SK-N-MC (cell line): ENCODE measurements around the gene DPF3.

Experiments used
- DNase-seq: peaks from one replicate; pipeline ENCODE4 v3.0.0-alpha.2; 2011; ENCODE audit warnings: low read depth, low spot score
- H3K27ac ChIP-seq: fragments of 200-600 bp; sonication (generic); 2 replicates; pipeline ENCODE4 v1.5.1; 2016; ENCODE audit warnings: mixed run types
- H3K36me3 ChIP-seq: fragments of 200-600 bp; sonication (generic); 2 replicates; pipeline ENCODE4 v1.6.1; 2017; ENCODE audit warnings: antibody characterized with exemption, low read length, mixed read lengths; ENCODE audit not compliant: insufficient read depth
- H3K4me3 ChIP-seq: fragments of 200-600 bp; sonication (generic); 2 replicates; pipeline ENCODE4 v1.5.1; 2016
- H3K9ac ChIP-seq: fragments of 200-600 bp; sonication (generic); 2 replicates; pipeline ENCODE4 v1.8.0; 2017; ENCODE audit warnings: mixed run types, mixed read lengths; ENCODE audit not compliant: insufficient read length
- H3K9me3 ChIP-seq: fragments of 200-600 bp; sonication (generic); 2 replicates; pipeline ENCODE4 v1.6.1; 2017; ENCODE audit warnings: low read depth, mild to moderate bottlenecking, antibody characterized with exemption, low read length, moderate library complexity, mixed read lengths
- EZH2 ChIP-seq: fragments of 200-600 bp; sonication (generic); IDR thresholded peaks from one replicate; pipeline ENCODE4 v1.6.1; 2017; ENCODE audit warnings: antibody characterized with exemption
- FOXP2 ChIP-seq: optimal IDR thresholded peaks from 2 replicates; pipeline ENCODE3; 2011; ENCODE audit warnings: mild to moderate bottlenecking, moderate library complexity; ENCODE audit not compliant: insufficient read depth; ENCODE audit errors: extremely low read length, control extremely low read depth
- POLR2AphosphoS5 ChIP-seq: IDR thresholded peaks from 2 replicates; pipeline ENCODE4 v1.6.1; 2012; ENCODE audit warnings: mild to moderate bottlenecking, low read depth, low read length, borderline replicate concordance

Gene DPF3

GRCh38 chr14:72616811-72617210 is 277.1 kb downstream of the DPF3 start:
- TF ChIP-seq FOXP2, result no peak
- no peak for TF ChIP-seq EZH2
- TF ChIP-seq POLR2AphosphoS5, result no peak
- H3K4me3 ChIP-seq, result no peak overlapping the region
- DNase-seq, result no peak
- no peaks in the 10 kb centered on the region for H3K36me3 ChIP-seq
- H3K27ac ChIP-seq, result no peak overlapping the region
- no peaks in the 10 kb centered on the region for H3K9me3 ChIP-seq
- no peak overlapping the region for H3K9ac ChIP-seq

- no peaks in the 10 kb centered on the region for H3K36me3 ChIP-seq
- DNase-seq, result no peak
- H3K9me3 ChIP-seq, result no peaks in the 10 kb centered on the region
- H3K4me3 ChIP-seq, result no peak overlapping the region
- H3K27ac ChIP-seq, result no peak overlapping the region
- no peak for TF ChIP-seq POLR2AphosphoS5
- TF ChIP-seq EZH2, result no peak
- no peak for TF ChIP-seq FOXP2
- no peak overlapping the region for H3K9ac ChIP-seq
These were observed 277.6 kb downstream of the DPF3 start for GRCh38 chr14:72616294-72616693.

- TF ChIP-seq POLR2AphosphoS5 (no peak), FOXP2 (no peak), EZH2 (no peak)
- peak; percentile 12 for DNase-seq
- H3K4me3 ChIP-seq, result peak overlapping the region; percentile 53
- H3K27ac ChIP-seq, result peak overlapping the region; percentile 83
- H3K9me3 ChIP-seq, result no peaks in the 10 kb centered on the region
- H3K36me3 ChIP-seq, result no peaks in the 10 kb centered on the region
- no peak overlapping the region for H3K9ac ChIP-seq
These were observed 278.3 kb downstream of the DPF3 start for GRCh38 chr14:72615451-72616121.

- no peaks in the 10 kb centered on the region for H3K9me3 ChIP-seq
- peak overlapping the region; percentile 83 for H3K27ac ChIP-seq
- H3K9ac ChIP-seq, result no peak overlapping the region
- H3K36me3 ChIP-seq, result no peaks in the 10 kb centered on the region
- no peak for TF ChIP-seq POLR2AphosphoS5
- TF ChIP-seq EZH2, result no peak
- TF ChIP-seq FOXP2, result no peak
- DNase-seq, result no peak
- H3K4me3 ChIP-seq, result peak overlapping the region; percentile 53
These were observed 278.9 kb downstream of the DPF3 start for GRCh38 chr14:72614891-72615415.

GRCh38 chr14:72614365-72614764 is 279.5 kb downstream of the DPF3 start:
- no peak overlapping the region for H3K27ac ChIP-seq

GRCh38 chr14:72613975-72614319 is 280.0 kb downstream of the DPF3 start:
- no peaks in the 10 kb centered on the region for H3K9me3 ChIP-seq
- no peaks in the 10 kb centered on the region for H3K36me3 ChIP-seq
- no peak overlapping the region for H3K27ac ChIP-seq
- no peak overlapping the region for H3K4me3 ChIP-seq
- DNase-seq, result no peak
- H3K9ac ChIP-seq, result no peak overlapping the region
- TF ChIP-seq FOXP2, result no peak
- no peak for TF ChIP-seq POLR2AphosphoS5
- TF ChIP-seq EZH2, result no peak

More at GRCh38 chr14:72614365-72614764, 279.5 kb downstream of the DPF3 start:
- no peak for DNase-seq
- Histone ChIP-seq H3K9ac (no peak overlapping the region), H3K36me3 (no peaks in the 10 kb centered on the region), H3K9me3 (no peaks in the 10 kb centered on the region), H3K4me3 (no peak overlapping the region)
- TF ChIP-seq POLR2AphosphoS5, result no peak
- TF ChIP-seq EZH2, result no peak
- TF ChIP-seq FOXP2, result no peak

- Histone ChIP-seq H3K27ac (no peak overlapping the region), H3K9me3 (no peaks in the 10 kb centered on the region), H3K4me3 (no peak overlapping the region), H3K9ac (no peak overlapping the region), H3K36me3 (no peaks in the 10 kb centered on the region)
- TF ChIP-seq EZH2, result no peak
- no peak for TF ChIP-seq FOXP2
- no peak for TF ChIP-seq POLR2AphosphoS5
- DNase-seq, result no peak
These were observed 280.5 kb downstream of the DPF3 start for GRCh38 chr14:72613231-72613974.

- Histone ChIP-seq H3K36me3 (no peaks in the 10 kb centered on the region), H3K9ac (no peak overlapping the region), H3K9me3 (no peaks in the 10 kb centered on the region), H3K27ac (no peak overlapping the region), H3K4me3 (no peak overlapping the region)
- TF ChIP-seq POLR2AphosphoS5 (no peak), EZH2 (no peak), FOXP2 (no peak)
- DNase-seq, result no peak
These were observed 281.9 kb downstream of the DPF3 start for GRCh38 chr14:72612041-72612440.
